DND-41 (cell line): ENCODE measurements around the gene ALDH1L1.

Experiments
- EZH2 ChIP-seq: IDR thresholded peaks from 3 replicates; pipeline ENCODE4 v1.6.1; 2012; ENCODE audit warnings: borderline replicate concordance, low read depth, mild to moderate bottlenecking, moderate library complexity, low read length, inconsistent platforms; ENCODE audit not compliant: severe bottlenecking
- TF ChIP-seq, protein P1 (sequence below): IDR thresholded peaks from 2 replicates; pipeline ENCODE4 v1.5.1; 2012; ENCODE audit warnings: borderline replicate concordance, low read length, moderate library complexity, mild to moderate bottlenecking; ENCODE audit not compliant: poor library complexity, severe bottlenecking; ENCODE audit errors: extremely low read depth

DNA sequence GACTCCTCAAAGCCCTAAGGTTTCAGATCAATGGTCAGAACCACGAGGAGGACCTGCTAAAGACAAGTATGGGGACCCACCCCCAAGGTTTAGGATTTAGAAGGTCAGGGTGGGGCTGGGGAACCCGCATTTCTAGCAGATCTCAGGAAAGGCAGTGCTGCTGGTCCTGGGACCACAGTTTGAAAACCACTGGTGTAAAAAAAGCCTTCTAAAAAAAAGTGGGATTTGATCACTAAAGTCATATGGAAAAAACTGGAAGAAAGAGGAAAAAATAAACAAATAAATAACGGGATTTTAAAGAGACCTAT lies 97.3 kb downstream of the ALDH1L1 start:
- TF ChIP-seq, protein P1, sequence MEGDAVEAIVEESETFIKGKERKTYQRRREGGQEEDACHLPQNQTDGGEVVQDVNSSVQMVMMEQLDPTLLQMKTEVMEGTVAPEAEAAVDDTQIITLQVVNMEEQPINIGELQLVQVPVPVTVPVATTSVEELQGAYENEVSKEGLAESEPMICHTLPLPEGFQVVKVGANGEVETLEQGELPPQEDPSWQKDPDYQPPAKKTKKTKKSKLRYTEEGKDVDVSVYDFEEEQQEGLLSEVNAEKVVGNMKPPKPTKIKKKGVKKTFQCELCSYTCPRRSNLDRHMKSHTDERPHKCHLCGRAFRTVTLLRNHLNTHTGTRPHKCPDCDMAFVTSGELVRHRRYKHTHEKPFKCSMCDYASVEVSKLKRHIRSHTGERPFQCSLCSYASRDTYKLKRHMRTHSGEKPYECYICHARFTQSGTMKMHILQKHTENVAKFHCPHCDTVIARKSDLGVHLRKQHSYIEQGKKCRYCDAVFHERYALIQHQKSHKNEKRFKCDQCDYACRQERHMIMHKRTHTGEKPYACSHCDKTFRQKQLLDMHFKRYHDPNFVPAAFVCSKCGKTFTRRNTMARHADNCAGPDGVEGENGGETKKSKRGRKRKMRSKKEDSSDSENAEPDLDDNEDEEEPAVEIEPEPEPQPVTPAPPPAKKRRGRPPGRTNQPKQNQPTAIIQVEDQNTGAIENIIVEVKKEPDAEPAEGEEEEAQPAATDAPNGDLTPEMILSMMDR: no peak
- no peak for TF ChIP-seq EZH2
